CD4-positive, alpha-beta T cell treated with Interleukin-6 at 100 ng/mL for 8 hours (primary cell): Measurements from ENCODE around the gene CHN1.

ENCODE experiments used
- DNase-seq: peaks from one replicate; pipeline ENCODE4 v3.0.0-alpha.2; 2020; ENCODE audit warnings: mixed read lengths, low spot score

CHN1 gene

DNA sequence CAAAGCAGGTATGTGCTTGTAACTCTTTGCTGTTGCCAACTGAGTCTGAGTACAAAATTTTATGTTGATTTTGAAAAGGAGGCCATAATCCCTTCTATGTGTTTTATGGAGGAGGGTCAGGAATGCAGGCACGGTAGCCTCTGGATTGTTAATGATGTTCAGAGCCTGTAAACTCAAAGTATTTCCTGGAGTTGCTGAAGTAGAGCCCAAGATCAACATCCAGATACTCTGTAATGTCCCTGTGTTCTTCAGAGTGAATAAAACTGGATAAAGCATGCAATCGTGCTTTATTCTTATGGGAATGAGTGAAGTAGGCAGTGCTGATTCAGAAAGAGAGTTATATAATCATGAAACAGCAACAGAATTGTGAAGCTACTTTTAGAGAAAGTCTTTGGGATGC lies 179.1 kb downstream of the CHN1 start:
- no peak for DNase-seq

DNA sequence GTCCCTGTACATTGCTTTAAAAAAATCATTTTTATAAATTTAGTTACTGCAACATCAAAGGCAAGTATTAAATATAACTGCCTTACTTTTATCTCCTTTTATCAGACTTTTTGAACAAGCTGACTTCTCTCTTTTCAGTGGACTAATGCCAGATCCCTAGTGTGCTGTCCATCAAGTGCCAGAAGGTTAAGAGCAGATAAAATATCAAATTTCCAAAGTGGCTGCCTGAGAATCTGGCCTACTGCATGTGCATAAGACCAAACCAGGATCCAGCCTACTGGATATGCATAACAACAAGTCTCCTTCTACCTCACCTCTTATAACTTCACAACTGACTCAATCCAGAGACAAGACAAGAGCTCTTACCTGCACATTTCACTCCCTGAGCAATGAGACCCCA lies 181.1 kb downstream of the CHN1 start:
- DNase-seq = no peak

- DNase-seq = no peak
These were observed 183.6 kb downstream of the CHN1 start for GRCh38 chr2:174821628-174822027.

GRCh38 chr2:174820361-174820760 lies 184.8 kb downstream of the CHN1 start:
- no peak for DNase-seq

DNA sequence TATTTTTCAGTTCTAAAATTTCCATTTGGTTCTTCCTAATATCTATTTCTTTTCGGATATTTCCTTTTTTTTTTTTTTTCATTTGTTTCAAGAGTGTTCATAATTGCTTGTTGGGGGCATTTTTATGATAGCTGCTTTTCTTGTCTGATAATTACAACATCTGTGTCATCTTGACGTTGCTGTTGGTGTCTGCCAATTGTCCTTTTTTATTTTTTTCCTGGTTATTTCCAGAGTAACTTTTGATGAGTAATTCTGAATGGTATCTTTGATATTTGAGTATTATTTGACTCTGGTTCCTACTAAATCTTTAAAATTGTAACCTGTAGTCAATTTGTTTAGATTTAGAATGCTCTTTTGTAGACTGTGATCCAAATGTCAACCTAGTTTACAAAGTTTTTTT lies 189.7 kb downstream of the CHN1 start:
- no peak for DNase-seq

- DNase-seq = no peak
These were observed 193.1 kb downstream of the CHN1 start for GRCh38 chr2:174812037-174812436.

DNA sequence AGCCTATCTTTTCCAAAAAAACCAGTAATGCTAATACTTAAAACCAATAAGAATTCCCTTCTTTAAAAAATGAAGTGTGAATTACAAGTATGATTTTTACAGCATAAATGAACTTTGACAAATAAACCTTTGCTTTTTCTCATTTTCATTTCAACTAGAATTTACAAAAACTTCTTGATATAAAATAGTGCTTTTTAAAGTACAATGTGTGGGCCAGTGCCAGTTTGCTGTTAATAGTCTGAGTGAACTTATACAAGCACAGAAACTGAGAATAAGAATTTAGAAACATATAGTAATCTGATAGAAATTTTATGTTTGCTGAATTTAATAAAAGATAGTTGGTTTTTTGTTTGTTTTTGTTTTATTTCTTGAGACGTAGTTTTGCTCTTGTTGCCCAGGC lies 197.2 kb downstream of the CHN1 start:
- no peak for DNase-seq

- DNase-seq = no peak
These were observed 199.4 kb downstream of the CHN1 start for GRCh38 chr2:174805803-174806202.

GRCh38 chr2:174802459-174802858 lies 202.7 kb downstream of the CHN1 start:
- DNase-seq = no peak

- no peak for DNase-seq
These were observed 204.6 kb downstream of the CHN1 start for GRCh38 chr2:174800436-174801205.

- DNase-seq = no peak
These were observed 206.4 kb downstream of the CHN1 start for GRCh38 chr2:174798801-174799200.

DNA sequence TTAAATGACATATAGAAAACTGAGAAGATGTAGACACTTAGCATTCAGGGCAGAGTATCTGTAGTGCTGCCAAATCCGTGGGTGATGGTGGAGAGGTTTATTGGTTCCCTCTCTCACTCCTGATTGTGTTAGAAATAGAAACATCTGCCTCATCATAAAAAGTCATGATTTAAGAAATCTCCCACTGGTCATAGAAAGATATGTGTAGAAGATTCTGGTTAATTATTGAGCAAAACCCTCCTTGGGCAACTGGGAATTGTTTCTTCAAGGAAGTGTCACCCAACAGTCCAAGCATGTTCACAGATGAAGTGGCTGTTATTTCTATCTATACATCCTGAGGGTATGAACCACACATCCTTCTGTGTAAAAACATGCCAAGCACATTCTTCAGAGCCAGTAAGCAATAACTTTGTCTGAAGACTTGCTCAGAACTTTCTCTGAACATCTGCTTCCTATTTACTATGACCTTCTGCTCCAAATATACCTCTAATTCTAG lies 207.4 kb downstream of the CHN1 start:
- no peak for DNase-seq

DNA sequence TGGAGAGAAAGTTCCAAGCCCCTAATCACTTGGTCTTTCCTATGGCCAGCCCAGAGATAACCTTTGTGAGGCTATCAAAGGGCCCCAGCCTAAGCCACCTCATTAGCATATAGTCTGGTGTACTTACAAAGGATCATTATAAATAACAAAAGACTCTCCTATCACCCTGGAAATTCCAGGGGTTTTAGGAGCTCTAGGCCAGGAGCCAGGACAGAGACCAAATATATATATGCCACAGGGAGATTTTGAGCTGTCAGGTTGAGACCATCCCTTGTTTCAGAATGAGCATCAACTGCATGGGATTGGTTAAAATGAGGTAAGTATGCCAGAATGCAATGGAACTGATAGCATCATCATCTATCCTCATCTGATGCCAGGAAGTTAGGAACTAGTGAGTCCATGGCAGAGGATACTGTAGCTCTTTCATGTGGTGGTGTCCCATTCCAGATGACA lies 208.8 kb downstream of the CHN1 start:
- DNase-seq = no peak

DNA sequence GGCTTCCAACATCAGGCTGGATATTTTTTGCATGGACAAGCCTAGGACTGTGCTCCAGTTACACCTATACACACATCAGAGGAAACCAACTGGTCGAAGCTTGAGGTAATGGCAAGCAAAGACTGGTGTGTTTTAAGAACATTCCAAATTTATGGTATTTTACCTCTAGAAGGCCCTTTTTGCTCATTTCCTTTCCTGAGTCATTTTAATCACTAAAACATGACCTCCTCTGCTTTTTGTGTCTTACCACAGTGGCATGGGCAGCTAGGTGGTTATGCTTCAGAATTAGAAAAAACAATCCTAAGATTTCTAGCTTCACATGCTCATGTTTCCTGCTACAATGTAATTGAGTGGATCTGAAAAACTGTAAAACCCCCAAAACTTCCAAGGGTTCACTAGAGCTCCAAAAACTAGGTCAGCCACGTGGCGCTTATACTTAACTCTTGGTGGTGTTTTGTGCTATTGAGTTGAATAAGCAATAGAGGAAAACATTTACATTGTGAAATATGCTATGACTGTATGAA lies 210.3 kb downstream of the CHN1 start:
- DNase-seq = no peak

DNA sequence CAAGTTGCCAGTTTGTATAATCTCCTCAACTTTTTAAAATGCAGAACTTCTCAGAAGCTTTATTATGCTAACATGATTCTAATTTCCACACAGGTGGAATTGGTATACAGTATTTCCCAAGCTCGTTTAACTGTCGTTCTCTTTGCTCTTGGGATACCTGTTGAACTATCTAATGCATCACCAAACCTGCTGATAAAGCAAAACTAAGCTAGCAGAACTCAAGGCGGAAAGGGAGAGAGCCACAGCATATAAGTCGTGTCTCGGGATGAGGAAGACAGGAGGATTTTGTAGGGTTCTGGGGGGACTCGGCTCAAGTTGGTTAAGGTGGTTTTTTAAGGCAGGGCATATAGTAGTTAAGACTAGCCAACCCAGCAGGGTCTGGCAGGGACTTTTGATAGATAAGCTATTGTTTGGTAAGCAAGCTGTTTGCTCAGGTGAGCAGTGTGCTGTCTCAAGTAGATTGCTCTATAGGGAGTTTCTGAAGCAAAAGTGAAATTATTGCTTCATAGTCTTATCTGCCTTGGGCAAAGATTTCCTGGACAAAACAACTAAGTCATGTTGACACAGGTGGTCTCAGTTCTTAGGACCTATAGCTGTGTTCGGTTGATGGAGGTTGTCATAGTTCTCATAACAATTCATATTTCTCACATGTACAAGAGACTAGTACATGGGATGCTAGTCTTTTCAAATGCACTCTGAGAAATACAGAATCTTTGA lies 212.7 kb downstream of the CHN1 start:
- no peak for DNase-seq

DNA sequence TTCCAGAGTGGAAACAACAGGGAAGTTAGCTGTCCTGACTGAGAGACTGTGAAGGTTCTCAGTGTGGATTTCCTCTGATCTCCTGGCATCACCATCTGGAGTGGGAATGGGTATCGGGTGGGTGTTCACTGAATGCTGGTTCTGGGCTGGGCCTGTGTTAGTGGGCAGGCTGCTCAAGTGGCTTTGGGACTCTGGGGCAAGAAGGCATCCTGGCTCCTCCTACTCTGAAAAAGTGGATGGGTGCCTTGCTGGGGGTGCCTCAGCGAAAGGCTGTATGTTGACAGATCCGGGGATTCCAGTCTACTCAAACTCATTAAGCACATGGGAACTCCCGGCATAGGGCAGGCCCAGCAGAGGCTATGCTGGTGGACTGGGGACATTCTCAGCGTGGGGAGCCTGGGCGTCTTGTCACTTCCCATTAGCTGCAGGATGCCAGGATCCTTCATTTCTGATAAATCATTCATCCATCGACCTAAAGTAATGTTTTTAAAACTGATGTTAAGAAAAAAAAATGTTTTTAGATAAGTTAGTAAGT lies 213.4 kb downstream of the CHN1 start:
- DNase-seq = no peak

- DNase-seq = no peak
These were observed 214.2 kb downstream of the CHN1 start for GRCh38 chr2:174791020-174791419.

- DNase-seq = no peak
These were observed 216.2 kb downstream of the CHN1 start for GRCh38 chr2:174789001-174789400.

- DNase-seq = peak; percentile 18
These were observed 216.8 kb downstream of the CHN1 start for GRCh38 chr2:174788291-174788929.

GRCh38 chr2:174787487-174788205 lies 217.5 kb downstream of the CHN1 start:
- DNase-seq = no peak

DNA sequence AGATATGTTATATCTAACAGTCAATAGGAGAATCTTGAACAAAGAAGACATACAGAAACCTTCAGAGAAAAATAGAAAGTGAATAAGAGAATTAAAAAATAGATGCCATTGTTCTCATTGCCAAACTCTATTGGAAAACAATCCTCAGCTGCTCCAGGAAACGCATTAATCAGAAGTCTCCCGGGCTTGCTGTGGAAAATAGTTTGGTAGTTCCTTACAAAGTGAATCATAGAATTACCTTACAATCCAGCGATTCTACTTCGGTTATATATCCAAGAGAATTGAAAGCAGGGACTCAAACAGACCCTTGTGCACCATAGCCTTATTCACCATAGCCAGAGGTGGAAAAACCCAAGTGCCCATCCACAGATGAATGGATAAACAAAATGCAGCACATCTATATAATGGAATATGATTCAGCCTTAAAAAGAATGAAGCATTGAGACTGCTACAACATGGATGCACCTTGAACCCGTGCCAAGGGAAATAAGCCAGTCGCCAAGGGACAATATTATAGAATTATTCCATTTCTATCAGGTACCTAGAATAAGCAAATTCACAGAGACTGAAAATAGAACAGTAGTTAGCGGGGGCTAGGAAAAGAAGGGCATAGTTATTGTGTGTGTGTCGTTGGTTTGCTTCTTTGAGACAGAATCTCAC lies 219.0 kb downstream of the CHN1 start:
- no peak for DNase-seq
